Spleen (tissue), 7 donors: ENCODE results near the gene TSPO2.

ENCODE experiments used
- CTCF ChIP-seq, 11 experiments: fragments of 200-600 bp in 7 of 11; fragments of 450-650 bp in 4 of 11; sonication (generic) in 4 of 11; IDR thresholded peaks in 8 of 11; conservative IDR thresholded peaks in 3 of 11; 1 replicate in 7 of 11; 2 replicates in 4 of 11; pipeline versions ENCODE4 v1.4.0 to v1.8.0; 2016 to 2021; ENCODE audit warnings: antibody characterized with exemption in 11 of 11, inconsistent platforms in 4 of 11, mild to moderate bottlenecking in 1 of 11
- POLR2A ChIP-seq, 3 donors: fragments of 450-650 bp; IDR thresholded peaks; one replicate each; pipeline ENCODE4 v1.5.1; 2017; ENCODE audit warnings: antibody characterized with exemption in 3 of 3, mild to moderate bottlenecking in 1 of 3
- POLR2AphosphoS5 ChIP-seq, 3 donors: sonication (generic); formaldehyde crosslinking; IDR thresholded peaks; one replicate each; pipeline ENCODE4 v1.5.1; 2017; ENCODE audit warnings: antibody characterized with exemption in 3 of 3
- donor health status: DM: no; HTN: no; CAD: no; lungs with moderate emphysema.
- donor health status: DM: no; HTN: no; CAD: no.
- donor health status: DM: no; HTN: no; CAD: no.

GRCh38 chr6:41051873-41052272, 9.6 kb downstream of the TSPO2 start:
- TF ChIP-seq POLR2A (IDR thresholded peaks at IDR 0.05) (no peak), CTCF (IDR thresholded peaks at IDR 0.05 in 8 of 11, conservative IDR thresholded peaks at IDR 0.05 in 3 of 11) (no peak), POLR2AphosphoS5 (IDR thresholded peaks at IDR 0.05) (no peak)
